ENCODE measurements around the gene MYCBP2. TPM values are rescaled to one million over a fixed set of nuclear protein-coding genes. Genes with fewer than 3 reads are reported as not detected.

Gene MYCBP2
- total RNA-seq, 1 experiment from 2014 or later, result 22.0 TPM

- BruUV-seq (replicated peaks), result no TSS peak
- intact Hi-C loops (cut with micrococcal nuclease; ENCODE audit: unreplicated experiment), result no loop called here
- no peaks in the 10 kb centered on the region for H3K9me3 Mint-ChIP-seq (ENCODE audit: low read depth, unreplicated experiment)
Observed at GRCh38 chr13:77190349-77190958, 136.4 kb downstream of the MYCBP2 start.

GRCh38 chr13:77185721-77186120 lies 141.2 kb downstream of the MYCBP2 start:
- Mint-ChIP-seq H3K27me3 (ENCODE audit: unreplicated experiment) (no peaks in the 10 kb centered on the region), H3K4me3 (ENCODE audit: low read depth, unreplicated experiment) (no peak overlapping the region), H3K36me3 (ENCODE audit: insufficient read depth, unreplicated experiment) (peaks cover 5% of the 10 kb centered on the region), H3K27ac (ENCODE audit: unreplicated experiment) (no peak overlapping the region), H3K4me1 (ENCODE audit: low read depth, unreplicated experiment) (no peaks in the 10 kb centered on the region), H3K9me3 (ENCODE audit: low read depth, unreplicated experiment) (no peaks in the 10 kb centered on the region)
- no TSS peak for BruUV-seq (replicated peaks)
- no peak for DNase-seq
- intact Hi-C loops (cut with micrococcal nuclease; ENCODE audit: unreplicated experiment), result no loop called here
- no peak for TF ChIP-seq CTCF (IDR thresholded peaks at IDR 0.05; ENCODE audit: unreplicated experiment)
- CTCF ChIA-PET, result no interaction called here

More at GRCh38 chr13:77190349-77190958, 136.4 kb downstream of the MYCBP2 start:
- Mint-ChIP-seq H3K4me1 (ENCODE audit: low read depth, unreplicated experiment) (no peaks in the 10 kb centered on the region), H3K4me3 (ENCODE audit: low read depth, unreplicated experiment) (no peak overlapping the region), H3K27me3 (ENCODE audit: unreplicated experiment) (no peaks in the 10 kb centered on the region), H3K27ac (ENCODE audit: unreplicated experiment) (no peak overlapping the region), H3K36me3 (ENCODE audit: insufficient read depth, unreplicated experiment) (no peaks in the 10 kb centered on the region)
- no peak for TF ChIP-seq CTCF (IDR thresholded peaks at IDR 0.05; ENCODE audit: unreplicated experiment)
- DNase-seq, result no peak
- CTCF ChIA-PET, result no interaction called here

GRCh38 chr13:77184455-77184854 lies 142.4 kb downstream of the MYCBP2 start:
- Mint-ChIP-seq H3K4me1 (ENCODE audit: low read depth, unreplicated experiment) (no peaks in the 10 kb centered on the region), H3K27ac (ENCODE audit: unreplicated experiment) (no peak overlapping the region), H3K4me3 (ENCODE audit: low read depth, unreplicated experiment) (no peak overlapping the region), H3K9me3 (ENCODE audit: low read depth, unreplicated experiment) (no peaks in the 10 kb centered on the region), H3K36me3 (ENCODE audit: insufficient read depth, unreplicated experiment) (peaks cover 5% of the 10 kb centered on the region), H3K27me3 (ENCODE audit: unreplicated experiment) (no peaks in the 10 kb centered on the region)
- intact Hi-C loops (cut with micrococcal nuclease; ENCODE audit: unreplicated experiment), result no loop called here
- CTCF ChIA-PET, result no interaction called here
- DNase-seq, result no peak
- TF ChIP-seq CTCF (IDR thresholded peaks at IDR 0.05; ENCODE audit: unreplicated experiment), result no peak
- BruUV-seq (replicated peaks), result no TSS peak

- DNase-seq, result no peak
- Mint-ChIP-seq H3K27me3 (ENCODE audit: unreplicated experiment) (no peaks in the 10 kb centered on the region), H3K4me1 (ENCODE audit: low read depth, unreplicated experiment) (no peaks in the 10 kb centered on the region), H3K36me3 (ENCODE audit: insufficient read depth, unreplicated experiment) (peaks cover 5% of the 10 kb centered on the region), H3K9me3 (ENCODE audit: low read depth, unreplicated experiment) (no peaks in the 10 kb centered on the region), H3K27ac (ENCODE audit: unreplicated experiment) (no peak overlapping the region), H3K4me3 (ENCODE audit: low read depth, unreplicated experiment) (no peak overlapping the region)
- CTCF ChIA-PET, result no interaction called here
- no TSS peak for BruUV-seq (replicated peaks)
- intact Hi-C loops (cut with micrococcal nuclease; ENCODE audit: unreplicated experiment), result no loop called here
- TF ChIP-seq CTCF (IDR thresholded peaks at IDR 0.05; ENCODE audit: unreplicated experiment), result no peak
Observed at GRCh38 chr13:77180011-77180410, 146.9 kb downstream of the MYCBP2 start.

All from Calu3 (cell line).